ENCODE results near the gene PLVAP.

PLVAP gene

DNA sequence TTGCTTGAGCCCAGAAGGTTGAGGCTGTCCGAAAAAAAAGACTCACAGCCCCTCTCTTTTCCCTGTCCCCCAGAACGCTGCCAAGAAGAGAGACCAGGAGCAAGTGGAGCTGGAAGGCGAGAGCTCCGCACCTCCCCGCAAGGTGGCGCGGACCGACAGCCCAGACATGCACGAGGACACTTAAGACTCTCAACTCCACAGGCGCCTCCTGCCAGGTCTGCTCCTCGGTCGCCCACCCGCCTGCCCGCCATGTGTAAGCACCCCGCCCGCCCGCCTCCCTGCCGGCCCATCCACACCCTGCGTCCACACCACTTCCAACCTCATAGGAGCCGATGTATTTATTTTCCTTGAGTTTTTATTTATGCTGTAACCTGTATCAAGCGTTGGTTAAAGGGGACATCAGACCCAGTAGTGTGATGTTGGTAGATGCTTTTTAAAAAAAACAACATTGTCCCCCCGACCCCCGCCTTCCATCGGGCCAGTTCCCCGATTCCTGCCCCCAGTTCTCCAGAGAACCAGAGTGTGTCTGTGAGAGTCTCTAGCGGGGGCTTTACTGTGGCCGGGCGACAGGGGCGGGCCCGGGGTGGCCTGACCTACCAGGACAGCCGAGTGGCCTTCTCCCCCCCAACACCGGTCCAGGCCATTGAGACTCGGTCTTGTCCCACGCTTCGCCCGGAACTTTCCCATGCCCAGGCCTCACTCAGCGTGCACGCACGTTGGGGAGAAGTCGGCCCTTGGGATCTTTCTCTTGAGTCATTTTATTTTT lies 57.5 kb downstream of the PLVAP start:
- no peak for DNase-seq

- DNase-seq: no peak
Observed at GRCh38 chr19:17318966-17319365, 58.2 kb downstream of the PLVAP start.

DNA sequence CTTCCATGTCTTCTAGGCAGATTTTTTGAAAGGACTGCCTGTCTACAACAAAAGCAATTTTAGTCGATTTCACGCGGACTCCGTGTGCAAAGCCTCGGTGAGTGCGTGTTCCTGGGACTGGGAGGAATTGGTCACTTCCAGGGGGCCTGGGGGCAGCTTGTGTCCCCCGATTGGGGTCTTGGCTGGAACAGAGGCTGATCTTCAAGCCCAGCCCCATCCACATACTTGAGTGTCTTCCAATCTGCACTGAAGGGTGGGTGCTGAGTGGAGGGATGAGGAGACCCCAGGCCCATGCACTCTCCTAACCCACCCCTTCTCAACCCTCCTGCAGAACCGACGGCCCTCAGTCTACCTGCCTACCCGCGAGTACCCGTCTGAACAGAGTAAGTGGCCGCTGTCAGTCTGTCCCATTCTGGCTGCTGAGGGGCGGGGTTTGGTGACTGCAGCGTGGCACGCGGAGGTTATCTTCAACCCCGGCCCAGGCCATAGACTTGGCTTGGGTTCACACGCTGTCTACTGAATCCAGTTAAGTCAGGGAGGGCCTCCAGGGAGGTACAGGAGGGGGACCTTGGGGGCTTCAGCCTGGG lies 63.0 kb downstream of the PLVAP start:
- no peak for DNase-seq

GRCh38 chr19:17312189-17313113 lies 64.7 kb downstream of the PLVAP start:
- DNase-seq: no peak

GRCh38 chr19:17311455-17312188 lies 65.5 kb downstream of the PLVAP start:
- DNase-seq: no peak

DNA sequence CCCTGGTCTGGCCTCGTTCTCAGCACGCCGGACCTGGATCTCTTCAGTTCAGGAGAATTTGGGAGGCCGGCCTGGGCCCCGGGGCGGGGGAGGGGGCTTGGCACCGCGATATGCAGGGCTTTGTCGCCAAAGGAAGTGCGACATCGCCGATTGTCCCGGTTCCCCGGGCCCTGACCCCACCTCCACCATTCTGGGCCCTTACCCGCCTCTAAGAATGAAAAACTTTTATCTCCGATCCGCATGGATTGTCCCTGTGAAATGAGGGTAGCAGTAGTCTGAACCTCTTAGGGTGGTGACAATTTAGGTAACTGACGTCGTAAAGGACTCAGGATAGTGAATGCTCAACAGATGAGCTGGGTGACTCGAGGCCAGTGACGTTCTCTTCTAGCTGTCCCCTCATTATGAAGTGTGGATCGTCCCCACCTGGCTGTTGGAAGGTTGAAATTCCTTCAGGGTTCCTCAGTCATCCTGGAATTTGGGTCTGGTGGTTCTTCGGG lies 67.1 kb downstream of the PLVAP start:
- DNase-seq: peak; percentile 36

- DNase-seq: peak; percentile 100
Observed at GRCh38 chr19:17309198-17309964, 67.8 kb downstream of the PLVAP start, which contains the start of gene DDA1. TSS of gene DDA1 (plus strand) at chr19:17309563. CDS start at chr19:17309655, 92 bp downstream.

DNA sequence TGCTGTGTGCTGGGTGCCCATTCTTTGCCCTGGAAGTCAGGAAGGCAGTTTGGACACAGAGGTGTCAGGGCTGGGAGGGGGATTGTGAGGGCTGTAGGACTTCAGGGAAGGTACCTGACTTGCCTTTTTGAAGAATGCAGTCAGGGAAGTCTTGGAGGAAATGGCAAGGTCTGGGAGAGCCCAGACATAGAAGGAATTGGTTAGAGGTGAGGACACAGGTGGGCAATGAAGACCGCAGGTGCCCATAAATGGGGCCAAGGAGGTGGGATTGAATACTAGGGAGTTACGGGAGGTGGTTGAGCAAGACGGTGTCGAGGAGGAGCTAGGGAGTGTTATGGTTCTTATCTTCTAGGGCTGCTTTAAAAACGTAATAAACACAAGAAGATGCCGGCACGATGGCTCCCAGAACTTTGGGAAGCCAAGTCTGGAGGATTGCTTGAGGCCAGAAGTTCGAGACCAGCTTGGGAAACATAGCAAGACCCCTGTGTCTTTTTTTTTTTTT lies 69.2 kb downstream of the PLVAP start:
- no peak for DNase-seq

- peak; percentile 46 for DNase-seq
Observed at GRCh38 chr19:17306285-17306714, 70.8 kb downstream of the PLVAP start.

DNA sequence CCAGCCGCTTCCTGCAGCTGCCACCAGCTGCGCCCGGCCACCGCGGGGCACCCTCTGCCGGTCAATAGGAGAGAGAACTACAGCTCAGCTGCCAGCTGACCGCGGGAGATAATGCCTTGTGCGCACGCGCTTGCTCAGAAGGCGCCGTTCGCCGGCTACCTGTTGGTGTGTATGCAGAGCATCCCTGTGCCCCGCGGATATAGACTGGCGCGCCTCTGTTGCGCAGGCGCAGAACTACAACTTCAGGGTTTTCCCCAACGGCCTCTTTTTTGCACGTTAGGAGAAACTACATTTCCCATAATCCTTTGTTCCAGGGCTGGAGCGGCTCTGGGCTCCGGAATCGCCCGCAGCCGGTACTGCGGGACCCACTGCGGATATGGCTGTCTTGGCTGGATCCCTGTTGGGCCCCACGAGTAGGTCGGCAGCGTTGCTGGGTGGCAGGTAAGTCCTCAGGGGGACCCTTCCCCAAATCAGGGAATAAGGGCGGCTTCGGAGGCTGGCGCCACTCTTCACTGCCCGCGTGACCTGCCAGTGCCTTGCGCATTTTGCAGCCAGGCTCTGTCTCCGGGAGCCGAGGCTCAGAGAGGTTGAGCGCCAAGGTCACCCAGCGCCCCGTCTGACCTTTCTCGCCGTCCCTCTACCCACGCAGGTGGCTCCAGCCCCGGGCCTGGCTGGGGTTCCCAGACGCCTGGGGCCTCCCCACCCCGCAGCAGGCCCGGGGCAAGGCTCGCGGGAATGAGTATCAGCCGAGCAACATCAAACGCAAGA lies 71.4 kb downstream of the PLVAP start, which contains the start of gene MRPL34:
MRPL34 (plus strand) TSS at position 356 of the 768 bp plus-strand sequence; CDS start at position 377, 21 bp downstream.
- peak; percentile 99 for DNase-seq

DNA sequence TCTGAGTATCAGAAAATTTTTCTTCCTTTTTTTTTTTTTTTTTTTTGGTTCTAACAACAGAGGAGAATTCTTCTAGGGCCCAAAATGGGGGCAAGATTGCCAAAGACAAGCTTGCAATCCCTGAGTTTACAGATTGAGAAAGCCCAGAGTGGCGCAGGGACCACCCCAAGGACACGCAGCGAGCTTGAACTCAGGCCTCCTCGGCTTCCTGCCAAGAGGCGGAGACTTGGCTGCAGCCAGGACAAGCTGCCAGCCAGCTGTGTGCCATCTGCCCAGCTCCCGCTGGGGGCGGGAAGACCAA lies 72.0 kb downstream of the PLVAP start:
- DNase-seq: no peak

- DNase-seq: no peak
Observed at GRCh38 chr19:17304386-17305215, 72.5 kb downstream of the PLVAP start.

GRCh38 chr19:17303940-17304267 lies 73.2 kb downstream of the PLVAP start:
- no peak for DNase-seq

- DNase-seq: peak; percentile 98
Observed at GRCh38 chr19:17303167-17303939, 73.8 kb downstream of the PLVAP start, which contains the start of gene ABHD8. TSS of gene ABHD8 (minus strand) at chr19:17303425. CDS start at chr19:17301616, 1,809 bp downstream.

- DNase-seq: peak; percentile 45
Observed at GRCh38 chr19:17302391-17303166, 74.6 kb downstream of the PLVAP start.
